HepG2 (cell line): Measurements from ENCODE around the gene VAMP8. TPM values are rescaled to one million over a fixed set of nuclear protein-coding genes. Genes with fewer than 3 reads are reported as not detected.

ENCODE experiments used
- BRD4 ChIP-seq: sonication (generic); formaldehyde crosslinking; IDR thresholded peaks from 2 replicates; pipeline ENCODE4 v1.4.0; 2020; ENCODE audit warnings: missing genetic modification reagents
- CTCF ChIP-seq: sonication (generic); formaldehyde crosslinking; IDR thresholded peaks from 2 replicates; pipeline ENCODE4 v1.5.0; 2020; ENCODE audit warnings: mild to moderate bottlenecking, missing genetic modification reagents, moderate library complexity
- GABPB1 ChIP-seq: IDR thresholded peaks from 2 replicates; pipeline ENCODE4 v1.6.1; 2016; ENCODE audit warnings: mild to moderate bottlenecking, missing genetic modification reagents, moderate library complexity, missing compliant biosample characterization
- NCOA1 ChIP-seq: sonication (generic); formaldehyde crosslinking; IDR thresholded peaks from 2 replicates; pipeline ENCODE4 v1.9.0; 2021; ENCODE audit warnings: missing genetic modification reagents
- NCOR1 ChIP-seq: fragments of 200-600 bp; sonication (generic); IDR thresholded peaks from 2 replicates; pipeline ENCODE4 v1.7.0; 2017; ENCODE audit warnings: antibody characterized with exemption, low read length, borderline replicate concordance
- NFATC3 ChIP-seq: sonication (generic); formaldehyde crosslinking; IDR thresholded peaks from 2 replicates; pipeline ENCODE4 v1.5.1; 2020; ENCODE audit warnings: mild to moderate bottlenecking, missing genetic modification reagents
- PITX1 ChIP-seq: sonication (generic); formaldehyde crosslinking; IDR thresholded peaks from 2 replicates; pipeline ENCODE4 v1.5.1; 2020; ENCODE audit warnings: mild to moderate bottlenecking, missing genetic modification reagents
- TEAD3 ChIP-seq: optimal IDR thresholded peaks from 2 replicates; pipeline ENCODE3; 2016; ENCODE audit warnings: borderline replicate concordance
- TFAP4 ChIP-seq: sonication (generic); IDR thresholded peaks from 2 replicates; pipeline ENCODE4 v1.6.1; 2016; ENCODE audit warnings: low read depth, borderline replicate concordance
- ZBTB25 ChIP-seq: IDR thresholded peaks from 2 replicates; pipeline ENCODE4 v1.6.1; 2018; ENCODE audit warnings: missing genetic modification reagents
- ZHX1 ChIP-seq: sonication (generic); formaldehyde crosslinking; IDR thresholded peaks from 2 replicates; pipeline ENCODE4 v1.8.1; 2022; ENCODE audit warnings: low read depth, mild to moderate bottlenecking, missing genetic modification reagents
- ZMYM2 ChIP-seq: sonication (generic); formaldehyde crosslinking; IDR thresholded peaks from 2 replicates; pipeline ENCODE4 v1.8.0; 2022; ENCODE audit warnings: mild to moderate bottlenecking, missing genetic modification reagents
- ZNF274 ChIP-seq: sonication (generic); formaldehyde crosslinking; IDR thresholded peaks from 2 replicates; pipeline ENCODE4 v1.5.1; 2020; ENCODE audit warnings: mild to moderate bottlenecking, missing genetic modification reagents
- ZNF552 ChIP-seq: sonication (generic); formaldehyde crosslinking; IDR thresholded peaks from 2 replicates; pipeline ENCODE4 v1.9.0; 2022; ENCODE audit warnings: missing genetic modification reagents, mild to moderate bottlenecking, borderline replicate concordance
- ZSCAN21 ChIP-seq: sonication (generic); formaldehyde crosslinking; IDR thresholded peaks from 2 replicates; pipeline ENCODE4 v1.8.0; 2022; ENCODE audit warnings: mild to moderate bottlenecking, missing genetic modification reagents, moderate library complexity, borderline replicate concordance
- ZSCAN9 ChIP-seq: IDR thresholded peaks from 2 replicates; pipeline ENCODE4 v1.6.1; 2016; ENCODE audit warnings: borderline replicate concordance
- polyA plus RNA-seq, 8 experiments: library from polyadenylated mRNA; depleted of rRNA in 3 of 8; stranded (reverse) in 7 of 8; unstranded in 1 of 8; fragments of >200 nt; fragmentation: Illumina TruSeq in 4 of 8; extraction: Trizol in 4 of 8; gene quantifications; 2 replicates each; pipeline versions ENCODE4 v1.2.1 to v1.2.3, GENCODE V29; 2011 to 2016; ENCODE audit warnings: low read depth in 4 of 8, missing spikeins in 1 of 8, mixed read lengths in 1 of 8; ENCODE audit not compliant: insufficient read depth in 1 of 8
- total RNA-seq, 5 experiments: library from RNA; depleted of rRNA; stranded (reverse); fragments of >200 nt; fragmentation: Illumina TruSeq; extraction: Trizol; gene quantifications; 2 replicates each; pipeline ENCODE4 v1.2.3, GENCODE V29; 2016; ENCODE audit warnings: low read depth in 1 of 5
- TF ChIP-seq, protein P1 (sequence below): sonication (generic); formaldehyde crosslinking; IDR thresholded peaks from 2 replicates; pipeline ENCODE4 v1.9.0; 2022; ENCODE audit warnings: missing genetic modification reagents, mild to moderate bottlenecking, borderline replicate concordance
- TF ChIP-seq, protein P2 (sequence below): sonication (generic); formaldehyde crosslinking; IDR thresholded peaks from 2 replicates; pipeline ENCODE4 v1.8.1; 2023; ENCODE audit warnings: mild to moderate bottlenecking, missing genetic modification reagents
- TF ChIP-seq, protein P3 (sequence below): sonication (generic); formaldehyde crosslinking; conservative IDR thresholded peaks from 2 replicates; pipeline ENCODE4 v1.4.0; 2020; ENCODE audit warnings: missing genetic modification reagents

The VAMP8 gene
- total and polyA plus RNA-seq, 2 of the 13 experiments (the other 11 are each of a cell fraction or from before 2014, with no cell fraction given), result 83.3 to 157 TPM

GRCh38 chr2:85593023-85593422, 15.6 kb downstream of the VAMP8 start (continued):
- TF ChIP-seq ZNF274 (no peak), TEAD3 (CRISPR knock-in tag) (peak; percentile 46), ZSCAN9 (no peak), GABPB1 (CRISPR knock-in tag) (peak; percentile 40), TFAP4 (peak; percentile 39; the same call in 1 of the 2 replicates), NCOA1 (CRISPR knock-in tag) (no peak), ZNF552 (CRISPR knock-in tag) (no peak), CTCF (peak; percentile 47), ZHX1 (no peak; the same call in 1 of the 2 replicates), ZMYM2 (no peak), NFATC3 (CRISPR knock-in tag) (no peak), ZBTB25 (CRISPR knock-in tag) (no peak), NCOR1 (no peak), BRD4 (peak; percentile 65), PITX1 (CRISPR knock-in tag) (no peak), ZSCAN21 (0 out of 2 replicates have a peak, but pooled peaks have one; percentile 40)
- TF ChIP-seq, protein P1, sequence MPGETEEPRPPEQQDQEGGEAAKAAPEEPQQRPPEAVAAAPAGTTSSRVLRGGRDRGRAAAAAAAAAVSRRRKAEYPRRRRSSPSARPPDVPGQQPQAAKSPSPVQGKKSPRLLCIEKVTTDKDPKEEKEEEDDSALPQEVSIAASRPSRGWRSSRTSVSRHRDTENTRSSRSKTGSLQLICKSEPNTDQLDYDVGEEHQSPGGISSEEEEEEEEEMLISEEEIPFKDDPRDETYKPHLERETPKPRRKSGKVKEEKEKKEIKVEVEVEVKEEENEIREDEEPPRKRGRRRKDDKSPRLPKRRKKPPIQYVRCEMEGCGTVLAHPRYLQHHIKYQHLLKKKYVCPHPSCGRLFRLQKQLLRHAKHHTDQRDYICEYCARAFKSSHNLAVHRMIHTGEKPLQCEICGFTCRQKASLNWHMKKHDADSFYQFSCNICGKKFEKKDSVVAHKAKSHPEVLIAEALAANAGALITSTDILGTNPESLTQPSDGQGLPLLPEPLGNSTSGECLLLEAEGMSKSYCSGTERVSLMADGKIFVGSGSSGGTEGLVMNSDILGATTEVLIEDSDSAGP, result peak; percentile 57; the same call in 1 of the 2 replicates
- TF ChIP-seq, protein P2, sequence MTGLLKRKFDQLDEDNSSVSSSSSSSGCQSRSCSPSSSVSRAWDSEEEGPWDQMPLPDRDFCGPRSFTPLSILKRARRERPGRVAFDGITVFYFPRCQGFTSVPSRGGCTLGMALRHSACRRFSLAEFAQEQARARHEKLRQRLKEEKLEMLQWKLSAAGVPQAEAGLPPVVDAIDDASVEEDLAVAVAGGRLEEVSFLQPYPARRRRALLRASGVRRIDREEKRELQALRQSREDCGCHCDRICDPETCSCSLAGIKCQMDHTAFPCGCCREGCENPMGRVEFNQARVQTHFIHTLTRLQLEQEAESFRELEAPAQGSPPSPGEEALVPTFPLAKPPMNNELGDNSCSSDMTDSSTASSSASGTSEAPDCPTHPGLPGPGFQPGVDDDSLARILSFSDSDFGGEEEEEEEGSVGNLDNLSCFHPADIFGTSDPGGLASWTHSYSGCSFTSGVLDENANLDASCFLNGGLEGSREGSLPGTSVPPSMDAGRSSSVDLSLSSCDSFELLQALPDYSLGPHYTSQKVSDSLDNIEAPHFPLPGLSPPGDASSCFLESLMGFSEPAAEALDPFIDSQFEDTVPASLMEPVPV (CRISPR knock-in tag), result no peak
- TF ChIP-seq, protein P3, sequence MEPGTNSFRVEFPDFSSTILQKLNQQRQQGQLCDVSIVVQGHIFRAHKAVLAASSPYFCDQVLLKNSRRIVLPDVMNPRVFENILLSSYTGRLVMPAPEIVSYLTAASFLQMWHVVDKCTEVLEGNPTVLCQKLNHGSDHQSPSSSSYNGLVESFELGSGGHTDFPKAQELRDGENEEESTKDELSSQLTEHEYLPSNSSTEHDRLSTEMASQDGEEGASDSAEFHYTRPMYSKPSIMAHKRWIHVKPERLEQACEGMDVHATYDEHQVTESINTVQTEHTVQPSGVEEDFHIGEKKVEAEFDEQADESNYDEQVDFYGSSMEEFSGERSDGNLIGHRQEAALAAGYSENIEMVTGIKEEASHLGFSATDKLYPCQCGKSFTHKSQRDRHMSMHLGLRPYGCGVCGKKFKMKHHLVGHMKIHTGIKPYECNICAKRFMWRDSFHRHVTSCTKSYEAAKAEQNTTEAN (CRISPR knock-in tag), result no peak
